ENCODE results near the gene TMX4.
"Not testable (repeated sequence)": the region's sequence is repeated elsewhere in the genome, so short reads cannot be mapped to it uniquely, and the experiment has no call there.

The TMX4 gene

GRCh38 chr20:8019246-8019997, at the start of gene TMX4:
TSS of gene TMX4 (minus strand) at chr20:8019761. CDS start at chr20:8019613, 148 bp downstream.
- DNase-seq, result peak; percentile 97

- no peak for DNase-seq
These were observed 47.5 kb upstream of the TMX4 start for GRCh38 chr20:8067082-8067481.

- no peak for DNase-seq
These were observed 47.1 kb upstream of the TMX4 start for GRCh38 chr20:8066662-8067061.

GRCh38 chr20:8065691-8066090, 46.1 kb upstream of the TMX4 start:
- no peak for DNase-seq

GRCh38 chr20:8062756-8063155, 43.2 kb upstream of the TMX4 start:
- no peak for DNase-seq

GRCh38 chr20:8061861-8062518, 42.4 kb upstream of the TMX4 start:
- DNase-seq, result no peak

- no peak for DNase-seq
These were observed 41.4 kb upstream of the TMX4 start for GRCh38 chr20:8060977-8061376.

- no peak for DNase-seq
These were observed 38.3 kb upstream of the TMX4 start for GRCh38 chr20:8057871-8058270.

GRCh38 chr20:8055096-8055495, 35.5 kb upstream of the TMX4 start:
- DNase-seq, result no peak

GRCh38 chr20:8050157-8050837, 30.7 kb upstream of the TMX4 start:
- no peak for DNase-seq

GRCh38 chr20:8049310-8049709, 29.7 kb upstream of the TMX4 start:
- DNase-seq, result no peak

- no peak for DNase-seq
These were observed 26.4 kb upstream of the TMX4 start for GRCh38 chr20:8045946-8046345.

GRCh38 chr20:8043687-8044282, 24.2 kb upstream of the TMX4 start:
- peak; percentile 77 for DNase-seq

GRCh38 chr20:8039042-8039441, 19.5 kb upstream of the TMX4 start:
- DNase-seq, result no peak

- DNase-seq, result no peak
These were observed 17.2 kb upstream of the TMX4 start for GRCh38 chr20:8036771-8037170.

GRCh38 chr20:8033151-8033841, 13.7 kb upstream of the TMX4 start:
- no peak for DNase-seq

GRCh38 chr20:8032499-8032898, 12.9 kb upstream of the TMX4 start:
- no peak for DNase-seq

GRCh38 chr20:8031539-8031938, 12.0 kb upstream of the TMX4 start:
- not testable (repeated sequence) for DNase-seq

- DNase-seq, result no peak
These were observed 2.1 kb upstream of the TMX4 start for GRCh38 chr20:8021541-8022269.

GRCh38 chr20:8020314-8021079, 936 bp upstream of the TMX4 start:
- peak; percentile 23 for DNase-seq

- DNase-seq, result no peak
These were observed 362 bp upstream of the TMX4 start for GRCh38 chr20:8019998-8020247.

GRCh38 chr20:8018958-8019245, 659 bp downstream of the TMX4 start:
- DNase-seq, result peak; percentile 85

Data from RPMI8226 (cell line).